HL-60 (cell line): Measurements from ENCODE around the gene QRFP.

ENCODE experiments used
- DNase-seq, 2 experiments: peaks; one replicate each; pipeline ENCODE4 v3.0.0-alpha.2; 2010 to 2020; ENCODE audit warnings: low read depth in 1 of 2, low spot score in 1 of 2
- H3K27ac ChIP-seq: fragments of 250-450 bp; sonication (Bioruptor Pico); replicated peaks from 2 replicates; pipeline ENCODE4 v1.5.1; 2020; ENCODE audit warnings: mild to moderate bottlenecking, moderate library complexity
- H3K27me3 ChIP-seq: fragments of 250-450 bp; sonication (Bioruptor Pico); 2 replicates; pipeline ENCODE4 v1.5.1; 2021; ENCODE audit warnings: mild to moderate bottlenecking, moderate library complexity; ENCODE audit not compliant: insufficient read depth, poor library complexity, severe bottlenecking
- H3K4me3 ChIP-seq: replicated peaks from 2 replicates; pipeline ENCODE4 v1.5.1; 2011; ENCODE audit warnings: mild to moderate bottlenecking, control low read depth, low read length; ENCODE audit not compliant: insufficient read depth
- GABPA ChIP-seq: IDR thresholded peaks from 2 replicates; pipeline ENCODE4 v1.6.1; 2012; ENCODE audit warnings: low read depth
- POLR2AphosphoS5 ChIP-seq: IDR thresholded peaks from 2 replicates; pipeline ENCODE4 v1.6.1; 2012; ENCODE audit warnings: low read depth
- SPI1 ChIP-seq: IDR thresholded peaks from 2 replicates; pipeline ENCODE4 v1.6.1; 2012; ENCODE audit warnings: low read depth, mild to moderate bottlenecking, borderline replicate concordance
- TF ChIP-seq, protein P1 (sequence below): IDR thresholded peaks from one replicate; pipeline ENCODE4 v1.5.1; 2011; ENCODE audit warnings: low read length, control low read depth, inconsistent platforms; ENCODE audit not compliant: insufficient read depth
- TF ChIP-seq, protein P2 (sequence below): IDR thresholded peaks from 2 replicates; pipeline ENCODE4 v1.6.1; 2012; ENCODE audit warnings: low read depth; ENCODE audit not compliant: insufficient replicate concordance

Gene QRFP

DNA sequence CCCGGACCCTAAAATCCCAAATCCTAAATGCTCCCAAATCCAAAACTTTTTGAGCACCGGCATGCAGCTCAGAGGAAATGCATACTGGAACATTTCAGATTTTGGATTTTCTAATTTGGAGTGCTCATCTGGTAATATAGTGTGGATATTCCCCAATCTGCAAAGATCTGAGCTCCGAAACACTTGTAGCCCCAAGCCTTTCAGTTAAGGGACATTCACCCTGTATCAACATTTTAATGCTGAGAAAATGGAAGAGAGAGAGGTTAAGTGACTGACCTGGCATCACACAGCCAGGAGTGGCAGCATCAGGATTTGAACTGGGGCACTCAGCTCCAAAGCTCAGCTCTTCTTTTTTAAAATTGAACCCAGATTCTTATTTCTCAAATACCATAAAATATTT, 30.7 kb downstream of the QRFP start:
- Histone ChIP-seq H3K27ac (no peak overlapping the region), H3K4me3 (no peak overlapping the region), H3K27me3 (no peaks in the 10 kb centered on the region)
- no peak for DNase-seq
- no peak for TF ChIP-seq POLR2AphosphoS5
- no peak for TF ChIP-seq GABPA
- TF ChIP-seq SPI1, result no peak
- TF ChIP-seq, protein P1, sequence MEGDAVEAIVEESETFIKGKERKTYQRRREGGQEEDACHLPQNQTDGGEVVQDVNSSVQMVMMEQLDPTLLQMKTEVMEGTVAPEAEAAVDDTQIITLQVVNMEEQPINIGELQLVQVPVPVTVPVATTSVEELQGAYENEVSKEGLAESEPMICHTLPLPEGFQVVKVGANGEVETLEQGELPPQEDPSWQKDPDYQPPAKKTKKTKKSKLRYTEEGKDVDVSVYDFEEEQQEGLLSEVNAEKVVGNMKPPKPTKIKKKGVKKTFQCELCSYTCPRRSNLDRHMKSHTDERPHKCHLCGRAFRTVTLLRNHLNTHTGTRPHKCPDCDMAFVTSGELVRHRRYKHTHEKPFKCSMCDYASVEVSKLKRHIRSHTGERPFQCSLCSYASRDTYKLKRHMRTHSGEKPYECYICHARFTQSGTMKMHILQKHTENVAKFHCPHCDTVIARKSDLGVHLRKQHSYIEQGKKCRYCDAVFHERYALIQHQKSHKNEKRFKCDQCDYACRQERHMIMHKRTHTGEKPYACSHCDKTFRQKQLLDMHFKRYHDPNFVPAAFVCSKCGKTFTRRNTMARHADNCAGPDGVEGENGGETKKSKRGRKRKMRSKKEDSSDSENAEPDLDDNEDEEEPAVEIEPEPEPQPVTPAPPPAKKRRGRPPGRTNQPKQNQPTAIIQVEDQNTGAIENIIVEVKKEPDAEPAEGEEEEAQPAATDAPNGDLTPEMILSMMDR, result no peak
- TF ChIP-seq, protein P2, sequence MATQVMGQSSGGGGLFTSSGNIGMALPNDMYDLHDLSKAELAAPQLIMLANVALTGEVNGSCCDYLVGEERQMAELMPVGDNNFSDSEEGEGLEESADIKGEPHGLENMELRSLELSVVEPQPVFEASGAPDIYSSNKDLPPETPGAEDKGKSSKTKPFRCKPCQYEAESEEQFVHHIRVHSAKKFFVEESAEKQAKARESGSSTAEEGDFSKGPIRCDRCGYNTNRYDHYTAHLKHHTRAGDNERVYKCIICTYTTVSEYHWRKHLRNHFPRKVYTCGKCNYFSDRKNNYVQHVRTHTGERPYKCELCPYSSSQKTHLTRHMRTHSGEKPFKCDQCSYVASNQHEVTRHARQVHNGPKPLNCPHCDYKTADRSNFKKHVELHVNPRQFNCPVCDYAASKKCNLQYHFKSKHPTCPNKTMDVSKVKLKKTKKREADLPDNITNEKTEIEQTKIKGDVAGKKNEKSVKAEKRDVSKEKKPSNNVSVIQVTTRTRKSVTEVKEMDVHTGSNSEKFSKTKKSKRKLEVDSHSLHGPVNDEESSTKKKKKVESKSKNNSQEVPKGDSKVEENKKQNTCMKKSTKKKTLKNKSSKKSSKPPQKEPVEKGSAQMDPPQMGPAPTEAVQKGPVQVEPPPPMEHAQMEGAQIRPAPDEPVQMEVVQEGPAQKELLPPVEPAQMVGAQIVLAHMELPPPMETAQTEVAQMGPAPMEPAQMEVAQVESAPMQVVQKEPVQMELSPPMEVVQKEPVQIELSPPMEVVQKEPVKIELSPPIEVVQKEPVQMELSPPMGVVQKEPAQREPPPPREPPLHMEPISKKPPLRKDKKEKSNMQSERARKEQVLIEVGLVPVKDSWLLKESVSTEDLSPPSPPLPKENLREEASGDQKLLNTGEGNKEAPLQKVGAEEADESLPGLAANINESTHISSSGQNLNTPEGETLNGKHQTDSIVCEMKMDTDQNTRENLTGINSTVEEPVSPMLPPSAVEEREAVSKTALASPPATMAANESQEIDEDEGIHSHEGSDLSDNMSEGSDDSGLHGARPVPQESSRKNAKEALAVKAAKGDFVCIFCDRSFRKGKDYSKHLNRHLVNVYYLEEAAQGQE, result no peak

DNA sequence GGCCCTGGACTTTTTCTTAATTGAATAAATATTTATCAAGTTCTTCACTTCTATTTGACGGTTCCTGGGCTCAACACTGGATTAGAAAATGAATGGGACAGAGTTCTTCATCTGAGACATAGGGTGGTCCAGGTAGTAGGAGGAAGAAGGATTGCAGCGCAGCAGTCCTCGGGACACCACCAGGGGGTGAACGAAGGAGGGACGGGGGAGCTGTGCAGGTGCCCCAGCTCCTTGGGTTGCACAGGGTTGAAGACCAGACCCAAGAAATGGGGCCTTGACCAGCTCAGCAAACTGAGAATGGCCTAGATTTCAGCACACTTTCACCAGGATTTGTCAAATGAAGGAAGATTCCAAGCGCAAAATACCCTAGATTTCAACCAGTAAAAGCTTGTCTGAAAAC, 32.1 kb downstream of the QRFP start:
- Histone ChIP-seq H3K27ac (no peak overlapping the region), H3K4me3 (no peak overlapping the region), H3K27me3 (no peaks in the 10 kb centered on the region)
- DNase-seq, result no peak
- TF ChIP-seq, protein P2, result no peak
- no peak for TF ChIP-seq GABPA
- no peak for TF ChIP-seq POLR2AphosphoS5
- TF ChIP-seq, protein P1, result no peak
- no peak for TF ChIP-seq SPI1

DNA sequence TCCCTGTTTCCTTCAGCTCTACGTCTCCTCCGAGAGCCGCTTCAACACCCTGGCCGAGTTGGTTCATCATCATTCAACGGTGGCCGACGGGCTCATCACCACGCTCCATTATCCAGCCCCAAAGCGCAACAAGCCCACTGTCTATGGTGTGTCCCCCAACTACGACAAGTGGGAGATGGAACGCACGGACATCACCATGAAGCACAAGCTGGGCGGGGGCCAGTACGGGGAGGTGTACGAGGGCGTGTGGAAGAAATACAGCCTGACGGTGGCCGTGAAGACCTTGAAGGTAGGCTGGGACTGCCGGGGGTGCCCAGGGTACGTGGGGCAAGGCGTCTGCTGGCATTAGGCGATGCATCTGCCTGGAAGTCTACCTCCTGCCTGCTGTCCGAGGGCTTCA, 33.9 kb downstream of the QRFP start:
- DNase-seq, result no peak
- H3K27ac ChIP-seq, result no peak overlapping the region
- H3K27me3 ChIP-seq, result no peaks in the 10 kb centered on the region
- TF ChIP-seq, protein P2, result no peak
- TF ChIP-seq SPI1 (no peak), POLR2AphosphoS5 (no peak), GABPA (no peak)
- TF ChIP-seq, protein P1, result no peak
- no peak overlapping the region for H3K4me3 ChIP-seq
